IPS-20b (cell line): Measurements from ENCODE around the gene OR3A2.
"Not testable (repeated sequence)": the region's sequence is repeated elsewhere in the genome, so short reads cannot be mapped to it uniquely, and the experiment has no call there.

Experiments
- H3K27ac ChIP-seq: one replicate; pipeline ENCODE4 v1.5.1; 2013; ENCODE audit warnings: low read length
- H3K27me3 ChIP-seq: 2 replicates; pipeline ENCODE4 v1.6.1; 2013; ENCODE audit warnings: mild to moderate bottlenecking, low read length, inconsistent platforms; ENCODE audit not compliant: insufficient read depth
- H3K36me3 ChIP-seq: 2 replicates; pipeline ENCODE4 v1.6.1; 2013; ENCODE audit warnings: low read depth, mild to moderate bottlenecking, inconsistent platforms, low read length, moderate library complexity; ENCODE audit not compliant: insufficient read depth
- H3K4me1 ChIP-seq: 2 replicates; pipeline ENCODE4 v1.6.1; 2013; ENCODE audit warnings: mild to moderate bottlenecking, control low read depth, inconsistent platforms, low read length, moderate library complexity; ENCODE audit not compliant: insufficient read depth
- H3K4me3 ChIP-seq: 2 replicates; pipeline ENCODE4 v1.5.1; 2013; ENCODE audit warnings: mild to moderate bottlenecking, low read length, inconsistent platforms
- H3K9ac ChIP-seq: 2 replicates; pipeline ENCODE4 v1.6.1; 2013; ENCODE audit warnings: low read depth, mild to moderate bottlenecking, inconsistent platforms, low read length, moderate library complexity
- H3K9me3 ChIP-seq: 2 replicates; pipeline ENCODE4 v1.6.1; 2013; ENCODE audit warnings: mild to moderate bottlenecking, low read depth, low read length, inconsistent platforms; ENCODE audit not compliant: insufficient read depth

OR3A2 gene

GRCh38 chr17:3385869-3386816 lies at the start of gene OR3A2:
Gene OR3A2, minus strand, starts transcription at chr17:3386308.
- no peak within 1 kb of the TSS for H3K9ac ChIP-seq
- H3K27me3 ChIP-seq, result peaks cover 40% of the 10 kb centered on the region
- H3K27ac ChIP-seq, result no peak within 1 kb of the TSS
- no peaks in the 10 kb centered on the region for H3K36me3 ChIP-seq
- no peaks in the 10 kb centered on the region for H3K9me3 ChIP-seq
- H3K4me3 ChIP-seq, result peak within 1 kb of the TSS; percentile 36; the same call in 1 of the 2 replicates
- H3K4me1 ChIP-seq, result no peaks in the 10 kb centered on the region; the same call in 1 of the 2 replicates

- no peaks in the 10 kb centered on the region for H3K4me1 ChIP-seq
- H3K36me3 ChIP-seq, result no peaks in the 10 kb centered on the region
- no peak within 1 kb of the TSS for H3K9ac ChIP-seq
- H3K9me3 ChIP-seq, result peaks cover 3% of the 10 kb centered on the region; the same call in 1 of the 2 replicates
- H3K4me3 ChIP-seq, result no peak within 1 kb of the TSS
- H3K27ac ChIP-seq, result no peak within 1 kb of the TSS
- H3K27me3 ChIP-seq, result no peaks in the 10 kb centered on the region
Measured at GRCh38 chr17:3433741-3434140, 47.6 kb upstream of the OR3A2 start, which contains the start of gene OR1E2. Gene OR1E2, minus strand, starts transcription at chr17:3433841. Its CDS starts 0 bp downstream, at chr17:3433841.

- not testable (repeated sequence) for H3K4me1 ChIP-seq, H3K27ac ChIP-seq, H3K36me3 ChIP-seq, H3K4me3 ChIP-seq, H3K27me3 ChIP-seq, H3K9ac ChIP-seq, H3K9me3 ChIP-seq
Measured at GRCh38 chr17:3433215-3433614, 47.1 kb upstream of the OR3A2 start.

DNA sequence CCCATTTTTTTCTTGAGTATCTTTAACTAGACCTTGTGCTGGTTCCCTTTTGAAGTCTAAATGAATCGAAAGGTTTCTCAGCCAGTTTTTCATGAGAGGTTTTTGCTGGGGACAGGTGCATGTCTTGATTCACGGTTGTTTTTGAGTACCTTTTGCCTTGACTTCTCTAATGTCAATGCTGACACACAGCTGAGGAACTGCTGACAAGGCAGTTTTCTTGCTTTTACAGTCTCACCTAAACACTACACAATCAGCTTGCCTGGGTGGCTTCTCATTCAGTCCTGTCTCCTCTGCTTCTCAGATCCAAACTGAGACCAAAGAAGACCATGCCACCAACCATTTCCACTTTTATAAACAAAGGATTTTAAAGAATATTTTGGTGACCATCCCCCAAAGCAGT lies 32.1 kb upstream of the OR3A2 start:
- Histone ChIP-seq H3K9me3 (no peaks in the 10 kb centered on the region), H3K36me3 (no peaks in the 10 kb centered on the region), H3K27ac (no peak overlapping the region), H3K9ac (no peak overlapping the region), H3K27me3 (no peaks in the 10 kb centered on the region), H3K4me1 (no peaks in the 10 kb centered on the region), H3K4me3 (no peak overlapping the region)

GRCh38 chr17:3415610-3416009 lies 29.5 kb upstream of the OR3A2 start:
- Histone ChIP-seq H3K4me3 (no peak overlapping the region), H3K9me3 (no peaks in the 10 kb centered on the region), H3K27ac (no peak overlapping the region), H3K4me1 (no peaks in the 10 kb centered on the region), H3K36me3 (no peaks in the 10 kb centered on the region), H3K9ac (no peak overlapping the region), H3K27me3 (no peaks in the 10 kb centered on the region)

GRCh38 chr17:3412216-3412615 lies 26.1 kb upstream of the OR3A2 start:
- H3K9me3 ChIP-seq, result peaks cover 20% of the 10 kb centered on the region
- not testable (repeated sequence) for H3K36me3 ChIP-seq, H3K27me3 ChIP-seq, H3K27ac ChIP-seq, H3K4me1 ChIP-seq, H3K4me3 ChIP-seq, H3K9ac ChIP-seq

DNA sequence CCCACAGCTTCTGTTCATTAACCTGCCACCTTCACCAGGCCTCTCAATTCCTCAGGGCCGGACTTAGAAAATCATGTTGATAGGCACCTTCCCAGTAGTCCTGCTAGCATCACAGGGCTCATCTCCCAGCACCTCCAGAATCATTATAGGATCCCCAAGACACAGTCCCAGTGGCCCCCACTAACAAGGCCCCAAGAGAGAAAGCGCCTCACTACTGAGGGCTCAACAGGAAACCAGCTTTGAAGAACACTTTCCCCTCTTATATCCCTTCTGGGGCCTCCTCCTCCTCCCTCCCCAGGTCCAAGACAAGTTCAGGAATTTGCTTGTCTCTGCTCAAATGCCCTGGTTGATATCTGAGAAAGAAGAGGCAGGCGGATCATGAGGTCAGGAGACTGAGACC lies 25.0 kb upstream of the OR3A2 start, which contains the start of gene OR3A3:
Gene OR3A3 (plus strand): TSS at position 301 of the 400 bp plus-strand sequence.
- Histone ChIP-seq H3K27ac (no peak within 1 kb of the TSS), H3K27me3 (no peaks in the 10 kb centered on the region), H3K9me3 (peaks cover 31% of the 10 kb centered on the region), H3K36me3 (no peaks in the 10 kb centered on the region), H3K4me1 (no peaks in the 10 kb centered on the region), H3K4me3 (no peak within 1 kb of the TSS), H3K9ac (no peak within 1 kb of the TSS)

DNA sequence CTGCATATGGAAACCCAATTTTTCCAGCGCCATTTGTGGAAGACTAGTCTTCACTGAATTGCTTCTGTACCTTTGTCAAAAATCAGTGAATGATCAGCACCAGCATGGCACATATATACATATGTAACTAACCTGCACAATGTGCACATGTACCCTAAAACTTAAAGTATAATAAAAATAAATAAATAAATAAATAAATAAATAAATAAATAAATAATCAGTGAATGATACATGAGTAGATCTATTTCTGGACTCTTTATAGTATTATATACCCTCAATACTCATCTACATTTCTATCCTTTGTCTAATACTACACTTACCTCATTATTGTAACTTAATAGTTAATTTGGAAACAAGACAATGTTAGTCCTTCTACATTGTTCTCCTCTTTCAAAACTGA lies 17.7 kb upstream of the OR3A2 start:
- H3K4me1 ChIP-seq, H3K4me3 ChIP-seq, H3K9ac ChIP-seq, H3K36me3 ChIP-seq, H3K27ac ChIP-seq: not testable (repeated sequence)
- Histone ChIP-seq H3K9me3 (peaks cover 26% of the 10 kb centered on the region), H3K27me3 (peaks cover 12% of the 10 kb centered on the region; the same call in 1 of the 2 replicates)

DNA sequence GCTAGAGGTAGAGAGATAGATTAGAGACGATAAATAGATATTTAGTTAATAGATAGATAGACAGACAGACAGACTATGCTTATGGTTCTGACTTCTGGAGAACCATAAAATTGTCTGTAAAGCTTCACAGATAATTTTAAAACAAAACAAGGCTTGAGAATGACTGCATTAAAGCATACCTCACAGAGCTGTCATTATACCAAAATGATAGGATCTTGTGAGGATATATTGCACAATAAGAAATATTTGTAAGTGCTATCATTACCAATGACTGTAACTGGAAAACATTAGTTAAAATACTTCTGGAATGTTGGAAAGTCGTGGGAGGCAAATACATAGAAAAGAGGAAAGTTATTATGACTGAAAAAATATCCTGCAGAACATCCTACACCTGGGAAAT lies 15.7 kb upstream of the OR3A2 start:
- no peaks in the 10 kb centered on the region for H3K4me1 ChIP-seq
- no peak overlapping the region for H3K4me3 ChIP-seq
- H3K9me3 ChIP-seq, result peaks cover 8% of the 10 kb centered on the region; the same call in 1 of the 2 replicates
- H3K27ac ChIP-seq, result no peak overlapping the region
- H3K27me3 ChIP-seq, result peaks cover 12% of the 10 kb centered on the region; the same call in 1 of the 2 replicates
- H3K9ac ChIP-seq, result no peak overlapping the region
- no peaks in the 10 kb centered on the region for H3K36me3 ChIP-seq

- Histone ChIP-seq H3K4me1 (no peaks in the 10 kb centered on the region), H3K9me3 (no peaks in the 10 kb centered on the region), H3K4me3 (no peak overlapping the region), H3K27ac (no peak overlapping the region), H3K27me3 (peaks cover 12% of the 10 kb centered on the region; the same call in 1 of the 2 replicates), H3K9ac (no peak overlapping the region), H3K36me3 (no peaks in the 10 kb centered on the region)
Measured at GRCh38 chr17:3400055-3400454, 13.9 kb upstream of the OR3A2 start.

DNA sequence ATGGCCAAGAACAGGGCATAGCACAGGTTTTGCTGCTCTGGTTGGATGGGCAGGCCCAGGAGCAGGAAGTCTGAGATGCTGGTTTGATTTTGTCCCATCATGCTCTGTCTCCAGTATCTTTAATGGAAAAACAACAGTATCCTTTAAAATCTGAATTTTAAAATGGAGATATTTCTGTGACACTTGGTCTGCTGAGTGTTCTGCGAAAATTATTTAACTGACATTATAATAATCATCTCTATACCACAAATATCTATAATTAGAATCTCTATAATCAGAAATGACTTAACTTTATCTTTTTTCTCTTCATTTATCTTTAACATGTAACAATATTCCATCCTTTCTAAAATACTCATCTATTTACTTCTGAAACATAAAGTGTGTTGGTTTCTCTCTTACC lies 12.2 kb upstream of the OR3A2 start, which contains the start of gene OR1E1:
Gene OR1E1 (minus strand): TSS at position 101 of the 400 bp plus-strand sequence. CDS start 0 bp downstream, at position 101.
- H3K9ac ChIP-seq, result no peak within 1 kb of the TSS
- H3K4me3 ChIP-seq, result no peak within 1 kb of the TSS
- H3K9me3 ChIP-seq, result no peaks in the 10 kb centered on the region
- H3K27me3 ChIP-seq, result peaks cover 9% of the 10 kb centered on the region; the same call in 1 of the 2 replicates
- H3K4me1 ChIP-seq, result no peaks in the 10 kb centered on the region
- H3K27ac ChIP-seq, result no peak within 1 kb of the TSS
- H3K36me3 ChIP-seq, result no peaks in the 10 kb centered on the region

GRCh38 chr17:3397801-3398200 lies 11.7 kb upstream of the OR3A2 start:
- H3K9me3 ChIP-seq, H3K36me3 ChIP-seq, H3K9ac ChIP-seq, H3K4me1 ChIP-seq, H3K4me3 ChIP-seq, H3K27ac ChIP-seq, H3K27me3 ChIP-seq: not testable (repeated sequence)
